LNCaP clone FGC (cell line): ENCODE data around the gene TRIM24.

ENCODE experiments used
- DNase-seq: peaks from one replicate; pipeline ENCODE4 v3.0.0-alpha.2; 2011; ENCODE audit warnings: low read depth
- H3K4me3 ChIP-seq: 2 replicates; pipeline ENCODE4 v1.5.1; 2011; ENCODE audit warnings: mild to moderate bottlenecking, low read depth, low read length, control low read depth
- TF ChIP-seq, protein P1 (sequence below): IDR thresholded peaks from 2 replicates; pipeline ENCODE4 v1.5.1; 2012; ENCODE audit warnings: mild to moderate bottlenecking; ENCODE audit not compliant: control insufficient read depth, insufficient read depth; ENCODE audit errors: extremely low read depth

Gene TRIM24

DNA sequence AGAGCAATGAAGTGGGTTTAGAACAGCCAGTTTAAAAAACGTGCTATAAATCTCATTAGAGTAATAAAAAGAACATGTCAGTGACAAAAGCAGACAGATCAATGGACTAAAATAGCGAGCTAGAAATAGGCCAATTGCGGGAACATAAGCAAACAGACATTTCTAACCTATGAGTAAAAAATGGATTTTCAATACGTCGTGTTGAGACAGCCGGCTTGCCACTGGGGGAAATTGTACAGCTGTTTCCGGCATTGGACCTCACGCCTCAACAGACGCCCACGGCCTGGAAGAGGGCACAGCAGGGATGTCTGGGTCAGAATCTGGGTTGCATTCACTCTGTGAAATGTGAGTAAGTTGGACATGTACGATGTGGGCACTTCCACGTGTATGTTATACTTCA, 148.2 kb downstream of the TRIM24 start:
- no peak for DNase-seq
- no peak overlapping the region for H3K4me3 ChIP-seq
- TF ChIP-seq, protein P1, sequence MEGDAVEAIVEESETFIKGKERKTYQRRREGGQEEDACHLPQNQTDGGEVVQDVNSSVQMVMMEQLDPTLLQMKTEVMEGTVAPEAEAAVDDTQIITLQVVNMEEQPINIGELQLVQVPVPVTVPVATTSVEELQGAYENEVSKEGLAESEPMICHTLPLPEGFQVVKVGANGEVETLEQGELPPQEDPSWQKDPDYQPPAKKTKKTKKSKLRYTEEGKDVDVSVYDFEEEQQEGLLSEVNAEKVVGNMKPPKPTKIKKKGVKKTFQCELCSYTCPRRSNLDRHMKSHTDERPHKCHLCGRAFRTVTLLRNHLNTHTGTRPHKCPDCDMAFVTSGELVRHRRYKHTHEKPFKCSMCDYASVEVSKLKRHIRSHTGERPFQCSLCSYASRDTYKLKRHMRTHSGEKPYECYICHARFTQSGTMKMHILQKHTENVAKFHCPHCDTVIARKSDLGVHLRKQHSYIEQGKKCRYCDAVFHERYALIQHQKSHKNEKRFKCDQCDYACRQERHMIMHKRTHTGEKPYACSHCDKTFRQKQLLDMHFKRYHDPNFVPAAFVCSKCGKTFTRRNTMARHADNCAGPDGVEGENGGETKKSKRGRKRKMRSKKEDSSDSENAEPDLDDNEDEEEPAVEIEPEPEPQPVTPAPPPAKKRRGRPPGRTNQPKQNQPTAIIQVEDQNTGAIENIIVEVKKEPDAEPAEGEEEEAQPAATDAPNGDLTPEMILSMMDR: no peak

DNA sequence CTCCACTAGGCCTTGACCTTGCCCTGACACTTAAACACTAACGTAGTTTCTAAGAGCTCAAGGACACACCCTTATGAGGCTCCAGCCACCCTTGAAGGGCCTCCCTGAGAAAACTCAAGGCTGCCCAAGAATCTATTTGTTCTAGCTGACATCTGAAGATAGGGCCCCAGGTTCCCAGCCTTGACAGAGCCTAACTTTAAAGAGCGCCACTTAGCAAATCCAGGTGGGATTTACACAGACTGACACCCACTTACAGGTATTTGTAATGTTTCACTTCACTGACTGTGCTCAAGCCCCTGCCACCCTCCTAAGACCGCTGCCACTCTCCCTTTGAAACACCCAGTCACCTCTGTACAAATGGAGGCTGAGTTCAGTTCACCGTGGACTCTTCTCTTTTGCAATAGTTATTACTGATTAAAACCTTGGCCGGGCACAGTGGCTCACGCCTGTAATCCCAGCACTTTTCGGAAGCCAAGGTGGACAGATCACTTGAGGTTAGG, 150.7 kb downstream of the TRIM24 start:
- no peak for DNase-seq
- TF ChIP-seq, protein P1: no peak
- no peak overlapping the region for H3K4me3 ChIP-seq

DNA sequence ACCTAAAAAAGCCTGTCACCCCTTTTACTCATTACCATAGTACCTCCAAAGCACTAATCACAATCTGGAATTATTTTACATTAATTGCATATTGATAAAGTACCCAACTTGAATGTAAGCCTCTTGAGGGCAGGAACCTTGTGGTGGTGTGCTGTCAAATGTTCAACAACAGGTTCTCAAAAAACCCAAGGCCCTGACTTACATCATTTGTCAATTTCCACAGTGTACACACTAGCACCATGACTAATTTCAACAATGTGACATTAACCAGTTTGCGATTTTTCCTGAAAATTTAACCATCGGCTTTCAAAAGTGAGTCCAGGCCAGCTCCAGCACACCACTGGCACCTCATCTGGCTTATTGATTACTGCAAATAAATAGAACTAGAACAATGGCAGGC, 153.6 kb downstream of the TRIM24 start:
- DNase-seq: no peak

DNA sequence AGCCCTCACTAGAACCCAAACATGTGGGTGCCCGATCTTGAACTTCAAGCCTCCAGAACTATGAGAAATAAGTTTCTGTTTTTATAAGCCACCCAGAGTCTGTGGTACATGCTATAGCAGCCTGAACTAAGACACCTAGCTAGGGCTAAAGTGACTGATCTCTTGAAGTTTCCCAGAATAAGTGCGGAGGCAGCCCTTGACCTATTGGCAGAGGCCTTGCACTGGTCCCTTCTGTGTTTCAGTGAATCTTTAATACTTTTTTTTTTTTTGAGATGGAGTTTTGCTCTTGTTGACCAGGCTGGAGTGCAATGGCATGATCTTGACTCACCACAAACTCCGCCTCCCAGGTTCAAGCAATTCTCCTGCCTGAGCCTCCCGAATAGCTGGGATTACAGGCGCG, 156.0 kb downstream of the TRIM24 start:
- TF ChIP-seq, protein P1: no peak
- no peak overlapping the region for H3K4me3 ChIP-seq

More for the DNA sequence above, 153.6 kb downstream of the TRIM24 start:
- H3K4me3 ChIP-seq: no peak overlapping the region
- TF ChIP-seq, protein P1: no peak

DNA sequence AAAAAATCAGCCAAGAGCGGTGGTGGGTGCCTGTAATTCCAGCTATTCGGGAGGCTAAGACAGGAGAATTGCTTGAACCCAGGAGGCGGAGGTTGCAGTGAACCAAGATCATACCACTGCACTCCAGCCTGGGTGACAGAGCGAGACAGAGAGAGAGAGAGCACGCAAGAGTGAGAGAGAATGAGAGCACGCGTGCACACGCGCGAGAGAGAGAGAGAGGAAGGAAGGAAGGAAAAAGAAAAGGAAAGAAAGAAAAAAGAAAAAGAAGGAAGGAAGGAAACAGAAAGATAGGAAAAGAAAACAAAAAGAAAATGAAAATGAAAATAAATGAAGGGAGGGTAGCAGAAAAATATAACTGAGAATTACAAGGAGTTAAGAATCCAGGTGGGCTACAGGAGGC, 158.4 kb downstream of the TRIM24 start:
- TF ChIP-seq, protein P1: no peak

More for the DNA sequence above, 156.0 kb downstream of the TRIM24 start:
- DNase-seq: no peak

DNA sequence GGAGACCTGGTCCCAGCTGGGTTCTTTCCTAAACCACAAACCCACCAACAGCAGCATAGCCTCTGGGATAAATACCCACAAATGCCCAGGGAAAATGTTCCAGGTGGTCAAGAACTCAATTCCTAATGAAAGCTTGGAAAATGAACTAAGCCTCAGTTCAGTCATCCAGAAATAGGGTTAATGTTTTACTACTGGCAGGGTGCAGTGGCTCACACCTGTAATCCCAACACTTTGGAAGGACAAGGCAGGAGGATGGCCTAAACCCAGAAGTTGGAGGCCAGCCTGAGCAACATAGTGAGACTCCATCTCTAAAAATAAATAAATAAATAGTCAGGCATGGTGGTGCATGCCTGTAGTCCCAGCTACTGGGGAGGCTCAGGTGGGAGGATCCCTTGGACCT, 158.9 kb downstream of the TRIM24 start:
- H3K4me3 ChIP-seq: no peak overlapping the region
- TF ChIP-seq, protein P1: no peak
- no peak for DNase-seq

More for the DNA sequence above, 158.4 kb downstream of the TRIM24 start:
- DNase-seq: no peak
- no peak overlapping the region for H3K4me3 ChIP-seq

DNA sequence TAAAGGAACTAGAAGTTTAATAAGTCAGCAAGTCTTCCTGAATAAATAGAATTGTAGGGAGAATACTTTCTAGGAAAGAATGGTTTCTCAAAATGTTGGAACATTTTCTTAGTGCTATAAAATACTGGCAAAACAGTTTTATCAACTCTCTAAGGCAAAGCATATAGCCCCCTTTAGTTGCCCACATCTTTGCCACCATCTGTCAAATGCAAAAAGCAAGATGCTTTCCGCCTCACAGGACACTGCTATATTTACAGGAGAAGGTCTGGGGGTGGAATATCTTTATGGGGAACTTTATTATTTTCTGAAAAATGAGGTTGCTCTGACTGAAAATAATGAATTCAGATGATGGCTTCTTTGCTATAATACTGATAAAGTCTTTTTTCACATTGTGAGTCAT, 162.8 kb downstream of the TRIM24 start:
- TF ChIP-seq, protein P1: no peak
- no peak overlapping the region for H3K4me3 ChIP-seq
- no peak for DNase-seq
